Progenitor cell of endocrine pancreas (in vitro differentiated cells): ENCODE measurements around the gene ITGA3. TPM values are rescaled to one million over a fixed set of nuclear protein-coding genes. Genes with fewer than 3 reads are reported as not detected.

Experiments used
- DNase-seq: peaks from one replicate; pipeline ENCODE4 v3.0.0; 2021; ENCODE audit warnings: low spot score; ENCODE audit not compliant: unreplicated experiment
- H3K27ac Mint-ChIP-seq: 2 replicates; pipeline ENCODE4 v1.8.0; 2021; ENCODE audit warnings: mild to moderate bottlenecking, moderate library complexity, mixed read lengths
- H3K27me3 Mint-ChIP-seq: 2 replicates; pipeline ENCODE4 v1.8.0; 2021; ENCODE audit warnings: mixed read lengths
- H3K36me3 Mint-ChIP-seq: 2 replicates; pipeline ENCODE4 v1.8.0; 2022; ENCODE audit warnings: mixed read lengths; ENCODE audit not compliant: insufficient read depth
- H3K4me1 Mint-ChIP-seq: 2 replicates; pipeline ENCODE4 v1.8.0; 2021; ENCODE audit warnings: low read depth, mixed read lengths
- H3K4me3 Mint-ChIP-seq: 2 replicates; pipeline ENCODE4 v1.8.0; 2021; ENCODE audit warnings: low read depth, mild to moderate bottlenecking, moderate library complexity, mixed read lengths
- H3K9me3 Mint-ChIP-seq: 2 replicates; pipeline ENCODE4 v1.8.0; 2021; ENCODE audit warnings: low read depth, mixed read lengths
- CTCF ChIP-seq: fragments of 200-600 bp; sonication (generic); IDR thresholded peaks from one replicate; pipeline ENCODE4 v1.5.0; 2021; ENCODE audit warnings: antibody characterized with exemption, mild to moderate bottlenecking; ENCODE audit not compliant: unreplicated experiment
- total RNA-seq: library from RNA; stranded (reverse); gene quantifications from 2 replicates; pipeline ENCODE4 v1.2.1, GENCODE V29; 2021

The ITGA3 gene
- total RNA-seq, 1 donor from 2014 or later, result 17.6 TPM

- H3K36me3 Mint-ChIP-seq, result no peaks in the 10 kb centered on the region
- no peak overlapping the region for H3K4me3 Mint-ChIP-seq
- H3K27me3 Mint-ChIP-seq, result peaks cover 23% of the 10 kb centered on the region
- H3K9me3 Mint-ChIP-seq, result no peaks in the 10 kb centered on the region
- no peak overlapping the region for H3K27ac Mint-ChIP-seq
- peaks cover 16% of the 10 kb centered on the region for H3K4me1 Mint-ChIP-seq
- no peak for DNase-seq
- no peak for TF ChIP-seq CTCF
These were observed 6.3 kb upstream of the ITGA3 start for GRCh38 chr17:50049636-50050035.

GRCh38 chr17:50050431-50051032, 5.4 kb upstream of the ITGA3 start:
- peaks cover 21% of the 10 kb centered on the region for H3K4me1 Mint-ChIP-seq
- no peak for TF ChIP-seq CTCF
- H3K36me3 Mint-ChIP-seq, result no peaks in the 10 kb centered on the region
- H3K9me3 Mint-ChIP-seq, result no peaks in the 10 kb centered on the region
- DNase-seq, result no peak
- peaks cover 23% of the 10 kb centered on the region for H3K27me3 Mint-ChIP-seq
- no peak overlapping the region for H3K4me3 Mint-ChIP-seq
- no peak overlapping the region for H3K27ac Mint-ChIP-seq

GRCh38 chr17:50051082-50051576, 4.8 kb upstream of the ITGA3 start:
- Mint-ChIP-seq H3K27me3 (peaks cover 23% of the 10 kb centered on the region), H3K27ac (no peak overlapping the region), H3K9me3 (no peaks in the 10 kb centered on the region), H3K4me3 (no peak overlapping the region), H3K36me3 (no peaks in the 10 kb centered on the region), H3K4me1 (peaks cover 21% of the 10 kb centered on the region)
- no peak for TF ChIP-seq CTCF
- DNase-seq, result no peak

GRCh38 chr17:50051606-50052005, 4.3 kb upstream of the ITGA3 start:
- no peak for DNase-seq
- TF ChIP-seq CTCF, result no peak
- peaks cover 20% of the 10 kb centered on the region for H3K27me3 Mint-ChIP-seq
- no peak overlapping the region for H3K4me3 Mint-ChIP-seq
- H3K27ac Mint-ChIP-seq, result no peak overlapping the region
- no peaks in the 10 kb centered on the region for H3K9me3 Mint-ChIP-seq
- H3K36me3 Mint-ChIP-seq, result no peaks in the 10 kb centered on the region
- H3K4me1 Mint-ChIP-seq, result peaks cover 21% of the 10 kb centered on the region

GRCh38 chr17:50052241-50052796, 3.6 kb upstream of the ITGA3 start:
- no peak overlapping the region for H3K27ac Mint-ChIP-seq

More at GRCh38 chr17:50052241-50052796, 3.6 kb upstream of the ITGA3 start:
- no peaks in the 10 kb centered on the region for H3K9me3 Mint-ChIP-seq
- H3K4me3 Mint-ChIP-seq, result no peak overlapping the region
- H3K4me1 Mint-ChIP-seq, result peaks cover 27% of the 10 kb centered on the region
- TF ChIP-seq CTCF, result no peak
- no peak for DNase-seq
- peaks cover 23% of the 10 kb centered on the region for H3K27me3 Mint-ChIP-seq
- no peaks in the 10 kb centered on the region for H3K36me3 Mint-ChIP-seq
